GM18951 (cell line): Measurements from ENCODE around the gene DMRT2.

Source experiments
- POLR2A ChIP-seq: IDR thresholded peaks from 4 replicates; pipeline ENCODE4 v1.6.1; 2011; ENCODE audit warnings: mild to moderate bottlenecking; ENCODE audit not compliant: insufficient read length, insufficient read depth; ENCODE audit errors: extremely low read depth
- in situ Hi-C: fragments of 300-500 bp; cut with MboI; formaldehyde crosslinking; loops from one replicate; pipeline ENCODE4 v1.12.0; 2022; ENCODE audit warnings: low sequenced_read_pairs, mixed read lengths, inconsistent platforms; ENCODE audit not compliant: unreplicated experiment

Gene DMRT2

GRCh38 chr9:1026219-1026618 lies 23.9 kb upstream of the DMRT2 start:
- no peak for TF ChIP-seq POLR2A
- in situ Hi-C loops, result no loop called here

- in situ Hi-C loops, result no loop called here
- TF ChIP-seq POLR2A, result no peak
Observed at GRCh38 chr9:1028501-1029190, 21.5 kb upstream of the DMRT2 start.

- in situ Hi-C loops, result no loop called here
Observed at GRCh38 chr9:1031951-1032601, 18.1 kb upstream of the DMRT2 start.

GRCh38 chr9:1034271-1034670 lies 15.9 kb upstream of the DMRT2 start:
- no peak for TF ChIP-seq POLR2A
- in situ Hi-C loops, result no loop called here

More at GRCh38 chr9:1031951-1032601, 18.1 kb upstream of the DMRT2 start:
- no peak for TF ChIP-seq POLR2A

- in situ Hi-C loops, result no loop called here
- TF ChIP-seq POLR2A, result no peak
Observed at GRCh38 chr9:1039589-1039988, 10.6 kb upstream of the DMRT2 start.

GRCh38 chr9:1042466-1042865 lies 7.7 kb upstream of the DMRT2 start:
- TF ChIP-seq POLR2A, result no peak
- in situ Hi-C loops, result loop anchor here (10.0 kb wide), 1 partner anchor 78 kb away; no protein-coding TSS in a partner anchor

GRCh38 chr9:1044643-1045042 lies 5.5 kb upstream of the DMRT2 start:
- no peak for TF ChIP-seq POLR2A
- in situ Hi-C loops, result loop anchor here (10.0 kb wide), 1 partner anchor 80 kb away; no protein-coding TSS in a partner anchor

- no peak for TF ChIP-seq POLR2A
- in situ Hi-C loops, result loop anchor here (10.0 kb wide), 1 partner anchor 82 kb away; no protein-coding TSS in a partner anchor
Observed at GRCh38 chr9:1046639-1047572, 3.3 kb upstream of the DMRT2 start.

GRCh38 chr9:1047591-1048230 lies 2.4 kb upstream of the DMRT2 start:
- in situ Hi-C loops, result loop anchor here (10.0 kb wide), 1 partner anchor 83 kb away; no protein-coding TSS in a partner anchor
- TF ChIP-seq POLR2A, result no peak

- TF ChIP-seq POLR2A, result no peak
Observed at GRCh38 chr9:1048231-1048619, 1.9 kb upstream of the DMRT2 start.

GRCh38 chr9:1048811-1049210 lies 1.3 kb upstream of the DMRT2 start:
- no peak for TF ChIP-seq POLR2A
- in situ Hi-C loops, result loop anchor here (10.0 kb wide), 1 partner anchor 84 kb away; no protein-coding TSS in a partner anchor

More at GRCh38 chr9:1048231-1048619, 1.9 kb upstream of the DMRT2 start:
- in situ Hi-C loops, result loop anchor here (10.0 kb wide), 1 partner anchor 83 kb away; no protein-coding TSS in a partner anchor

GRCh38 chr9:1049641-1050040 lies 516 bp upstream of the DMRT2 start:
- no peak for TF ChIP-seq POLR2A
- in situ Hi-C loops, result loop anchor here (10.0 kb wide), 1 partner anchor 85 kb away; no protein-coding TSS in a partner anchor
